WTC11 (cell line): ENCODE data around the gene POPDC3. TPM values are rescaled to one million over a fixed set of nuclear protein-coding genes. Genes with fewer than 3 reads are reported as not detected.

Source experiments
- ATAC-seq: fragments of 200-7000 bp; cut with Tn5 transposase; 2 replicates; pipeline ENCODE4 v1.10.0; 2021; ENCODE audit warnings: mild to moderate bottlenecking, moderate library complexity
- CTCF ChIA-PET: fragments of 300-600 bp; sonication (Branson Sonifier 250); formaldehyde crosslinking; loops from one replicate; lab custom pipeline; 2021; ENCODE audit warnings: antibody characterized with exemption; lab: Charles Lee
- POLR2A ChIA-PET: fragments of 350-600 bp; sonication (Branson Sonifier 250); formaldehyde crosslinking; loops from one replicate; lab custom pipeline; 2021; ENCODE audit warnings: antibody characterized with exemption; lab: Charles Lee
- DNase-seq: peaks from one replicate; pipeline ENCODE4 v3.0.0; 2021; ENCODE audit warnings: low spot score
- H3K27ac Mint-ChIP-seq: 2 replicates; pipeline ENCODE4 v1.8.0; 2021; ENCODE audit warnings: mixed read lengths
- H3K27me3 Mint-ChIP-seq: 2 replicates; pipeline ENCODE4 v1.8.0; 2021; ENCODE audit warnings: low read depth, mild to moderate bottlenecking, moderate library complexity, mixed read lengths
- H3K36me3 Mint-ChIP-seq: 2 replicates; pipeline ENCODE4 v1.8.0; 2021; ENCODE audit warnings: mixed read lengths
- H3K4me1 Mint-ChIP-seq: 2 replicates; pipeline ENCODE4 v1.8.0; 2022; ENCODE audit warnings: mixed read lengths
- H3K4me3 Mint-ChIP-seq: 2 replicates; pipeline ENCODE4 v1.8.0; 2021; ENCODE audit warnings: mild to moderate bottlenecking, moderate library complexity, mixed read lengths
- H3K9me3 Mint-ChIP-seq: 2 replicates; pipeline ENCODE4 v1.8.0; 2021; ENCODE audit warnings: mixed read lengths
- AR ChIP-seq: fragments of 250-450 bp; sonication (Bioruptor Pico); IDR thresholded peaks from 2 replicates; pipeline ENCODE4 v1.9.0; 2021; ENCODE audit warnings: mild to moderate bottlenecking
- ATF2 ChIP-seq: sonication (generic); formaldehyde crosslinking; IDR thresholded peaks from 2 replicates; pipeline ENCODE4 v1.8.1; 2022; ENCODE audit warnings: low read depth, missing genetic modification reagents, borderline replicate concordance
- CBFB ChIP-seq: sonication (generic); formaldehyde crosslinking; IDR thresholded peaks from 2 replicates; pipeline ENCODE4 v1.8.1; 2022; ENCODE audit warnings: mild to moderate bottlenecking, low read depth, missing genetic modification reagents
- CTCF ChIP-seq: fragments of 200-600 bp; IDR thresholded peaks from 2 replicates; pipeline ENCODE4 v1.8.0; 2022; ENCODE audit warnings: antibody characterized with exemption
- EMX1 ChIP-seq: fragments of 250-450 bp; sonication (Bioruptor Pico); IDR thresholded peaks from 2 replicates; pipeline ENCODE4 v1.8.0; 2021; ENCODE audit warnings: mild to moderate bottlenecking
- ESRRA ChIP-seq: sonication (generic); formaldehyde crosslinking; IDR thresholded peaks from 2 replicates; pipeline ENCODE4 v1.8.1; 2022; ENCODE audit warnings: mild to moderate bottlenecking, missing genetic modification reagents, borderline replicate concordance
- FOXK1 ChIP-seq: sonication (generic); formaldehyde crosslinking; IDR thresholded peaks from 2 replicates; pipeline ENCODE4 v1.8.0; 2022; ENCODE audit warnings: mild to moderate bottlenecking, moderate library complexity, missing genetic modification reagents
- HMGXB4 ChIP-seq: sonication (generic); formaldehyde crosslinking; IDR thresholded peaks from 2 replicates; pipeline ENCODE4 v1.8.1; 2023; ENCODE audit warnings: mild to moderate bottlenecking, moderate library complexity, missing genetic modification reagents
- PREB ChIP-seq: sonication (generic); formaldehyde crosslinking; IDR thresholded peaks from 2 replicates; pipeline ENCODE4 v1.8.1; 2022; ENCODE audit warnings: mild to moderate bottlenecking, missing genetic modification reagents, moderate library complexity, borderline replicate concordance
- RELA ChIP-seq: sonication (generic); formaldehyde crosslinking; IDR thresholded peaks from 2 replicates; pipeline ENCODE4 v1.8.1; 2022; ENCODE audit warnings: missing genetic modification reagents, mild to moderate bottlenecking, borderline replicate concordance
- SMAD4 ChIP-seq: sonication (generic); formaldehyde crosslinking; IDR thresholded peaks from 2 replicates; pipeline ENCODE4 v1.8.0; 2022; ENCODE audit warnings: mild to moderate bottlenecking, missing genetic modification reagents
- SP1 ChIP-seq: sonication (generic); formaldehyde crosslinking; conservative IDR thresholded peaks from 2 replicates; pipeline ENCODE4 v1.8.1; 2022; ENCODE audit warnings: missing genetic modification reagents
- TEAD1 ChIP-seq: sonication (generic); formaldehyde crosslinking; IDR thresholded peaks from 2 replicates; pipeline ENCODE4 v1.8.0; 2022; ENCODE audit warnings: mild to moderate bottlenecking, missing genetic modification reagents
- USF2 ChIP-seq: sonication (generic); formaldehyde crosslinking; IDR thresholded peaks from 2 replicates; pipeline ENCODE4 v1.8.1; 2023; ENCODE audit warnings: mild to moderate bottlenecking, missing genetic modification reagents, moderate library complexity
- ZBTB21 ChIP-seq: sonication (generic); formaldehyde crosslinking; IDR thresholded peaks from 2 replicates; pipeline ENCODE4 v1.8.1; 2023; ENCODE audit warnings: mild to moderate bottlenecking, missing genetic modification reagents, borderline replicate concordance
- ZNF121 ChIP-seq: sonication (generic); formaldehyde crosslinking; IDR thresholded peaks from 2 replicates; pipeline ENCODE4 v1.8.0; 2023; ENCODE audit warnings: missing genetic modification reagents
- ZNF423 ChIP-seq: fragments of 250-450 bp; sonication (Bioruptor Pico); IDR thresholded peaks from 2 replicates; pipeline ENCODE4 v2.1.2; 2022; ENCODE audit warnings: mild to moderate bottlenecking, moderate library complexity
- ZSCAN18 ChIP-seq: fragments of 250-450 bp; sonication (Bioruptor Pico); IDR thresholded peaks from 2 replicates; pipeline ENCODE4 v2.1.2; 2022; ENCODE audit warnings: mild to moderate bottlenecking, moderate library complexity
- total RNA-seq: library from RNA; stranded (reverse); gene quantifications from 3 replicates; pipeline ENCODE4 v1.2.3, GENCODE V29; 2021

Gene POPDC3
- total RNA-seq, 1 experiment from 2014 or later = 2.7 TPM

- no peak for TF ChIP-seq USF2
- TF ChIP-seq RELA (CRISPR knock-in tag) = no peak
- no peak for TF ChIP-seq PREB (CRISPR knock-in tag)
- TF ChIP-seq ZNF423 = no peak
- no peak for TF ChIP-seq EMX1 (CRISPR knock-in tag)
- no peak for TF ChIP-seq CTCF
Measured at GRCh38 chr6:105200133-105200730, 20.4 kb upstream of the POPDC3 start (continued).

GRCh38 chr6:105199711-105200110 lies 19.9 kb upstream of the POPDC3 start:
- ChIA-PET CTCF (no interaction called here), POLR2A (no interaction called here)
- no peak for DNase-seq
- H3K27me3 Mint-ChIP-seq = no peaks in the 10 kb centered on the region
- no peak overlapping the region for H3K27ac Mint-ChIP-seq
- no peak for ATAC-seq
- peaks cover 7% of the 10 kb centered on the region; the same call in 1 of the 2 replicates for H3K9me3 Mint-ChIP-seq
- no peak overlapping the region for H3K4me3 Mint-ChIP-seq
- peaks cover 3% of the 10 kb centered on the region for H3K4me1 Mint-ChIP-seq
- no peak for TF ChIP-seq ZNF121
- no peak for TF ChIP-seq ZSCAN18 (CRISPR knock-in tag)
- TF ChIP-seq TEAD1 = no peak
- TF ChIP-seq ATF2 (CRISPR knock-in tag) = no peak
- no peak for TF ChIP-seq SP1 (CRISPR knock-in tag)
- TF ChIP-seq HMGXB4 (CRISPR knock-in tag) = no peak
- no peak for TF ChIP-seq SMAD4 (CRISPR knock-in tag)
- no peak for TF ChIP-seq FOXK1 (CRISPR knock-in tag)
- no peak for TF ChIP-seq ZBTB21 (CRISPR knock-in tag)
- no peak for TF ChIP-seq CBFB
- no peak for TF ChIP-seq ESRRA (CRISPR knock-in tag)
- TF ChIP-seq AR (CRISPR knock-in tag) = no peak
- TF ChIP-seq EMX1 (CRISPR knock-in tag) = no peak
- H3K36me3 Mint-ChIP-seq = 0 out of 2 replicates have a peak, but pooled peaks cover 4% of the 10 kb centered on the region
